HG03432 (cell line): ENCODE data around the gene ASCC1.

Experiments used
- ATAC-seq: cut with Tn5 transposase; IDR thresholded peaks from one replicate; pipeline ENCODE4 v1.9.1; 2021; ENCODE audit warnings: mild to moderate bottlenecking, moderate library complexity; ENCODE audit not compliant: unreplicated experiment

ASCC1 gene

DNA sequence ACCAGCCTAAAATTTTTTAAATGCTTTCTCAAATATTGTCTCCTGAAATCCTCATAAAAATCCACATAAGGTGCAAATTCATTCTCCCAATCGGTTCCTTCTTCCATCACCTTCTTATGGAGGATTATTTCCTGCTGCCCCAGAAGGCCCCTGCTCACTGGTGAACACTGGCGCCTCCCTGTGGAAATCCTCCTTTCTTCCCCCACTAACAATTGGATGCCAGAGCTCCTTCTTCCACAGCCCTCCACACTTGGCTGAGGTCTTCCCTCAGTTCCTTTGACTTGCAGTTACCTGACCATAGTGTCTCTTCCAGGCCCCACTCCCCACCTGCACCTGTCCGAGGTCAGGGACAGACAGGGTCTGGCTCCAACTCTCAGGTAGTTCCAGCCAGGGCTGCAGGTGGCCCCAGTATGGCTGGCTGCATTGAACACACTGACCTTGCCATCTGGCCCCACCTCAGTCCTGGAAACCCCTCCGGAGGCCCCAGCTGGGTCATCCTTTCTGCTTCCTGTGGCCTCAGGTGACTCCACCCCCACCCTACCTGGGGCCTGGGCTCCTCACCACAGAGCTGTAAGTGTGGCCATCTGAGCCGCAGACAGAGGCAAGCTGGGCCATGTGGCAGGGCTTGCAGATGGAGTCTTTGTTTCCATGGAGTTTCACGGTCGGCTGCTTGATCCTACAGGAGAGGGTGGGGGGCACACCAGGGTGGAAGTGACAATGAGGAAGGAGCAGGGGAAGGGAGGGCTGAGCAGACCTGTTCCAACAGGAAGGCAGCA lies 146.1 kb downstream of the ASCC1 start:
- ATAC-seq = no peak

DNA sequence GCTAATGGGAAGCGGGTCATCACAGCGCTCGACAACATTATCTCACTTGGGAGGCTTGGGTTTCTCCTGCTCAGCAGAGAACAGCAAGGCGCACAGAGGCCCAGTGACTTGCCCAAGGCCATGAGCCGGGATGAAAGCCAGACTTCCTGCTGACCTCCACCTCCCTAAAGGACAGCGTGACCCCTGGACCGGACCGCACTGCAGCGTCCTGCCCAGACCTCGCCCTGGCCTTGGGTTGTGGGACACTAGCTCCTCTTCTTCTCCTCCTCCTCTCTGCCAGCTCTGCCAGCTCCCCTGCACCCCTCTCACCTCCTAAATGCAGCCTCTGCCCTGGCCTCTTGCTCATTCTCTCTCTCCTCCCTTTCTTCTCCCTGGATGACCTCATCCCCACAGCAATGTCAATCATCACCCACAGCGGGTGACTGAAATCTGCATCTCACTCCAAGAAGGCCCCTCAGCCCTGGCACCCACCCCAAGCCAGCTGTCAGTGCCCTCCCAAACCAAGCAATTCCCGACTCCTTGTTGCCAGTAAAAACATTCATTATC lies 147.1 kb downstream of the ASCC1 start:
- ATAC-seq = no peak

DNA sequence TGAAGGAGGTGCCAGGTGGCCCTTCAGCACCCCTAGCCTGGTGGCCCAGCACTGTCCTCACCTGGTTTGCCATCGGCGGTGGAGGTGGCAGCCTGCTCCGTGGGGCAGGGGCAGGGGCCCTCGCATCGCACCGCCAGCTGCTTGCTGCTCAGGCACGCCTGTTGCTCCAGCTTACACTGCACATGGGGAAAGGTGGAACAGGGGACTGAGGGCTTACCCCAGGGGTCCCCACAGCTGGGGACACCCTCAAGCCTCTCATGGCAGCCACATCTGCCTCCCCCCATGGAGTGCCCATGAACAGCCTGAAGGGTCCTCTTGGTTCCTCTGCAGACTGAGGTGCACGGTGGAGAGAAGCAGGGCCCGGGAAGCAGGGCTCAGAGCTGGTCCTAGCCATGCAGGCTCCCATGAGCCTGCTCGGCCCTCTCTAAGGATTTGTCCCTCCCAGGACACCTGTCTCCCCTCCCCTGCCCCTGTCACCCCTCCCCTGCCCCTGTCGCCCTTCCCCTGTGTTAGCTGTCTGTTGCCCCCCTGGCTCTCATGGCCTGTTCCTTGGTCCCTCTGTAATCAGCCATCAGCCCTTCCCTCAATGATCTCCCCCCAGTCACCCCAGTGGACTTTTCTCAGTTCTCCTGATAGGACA lies 147.8 kb downstream of the ASCC1 start:
- no peak for ATAC-seq

DNA sequence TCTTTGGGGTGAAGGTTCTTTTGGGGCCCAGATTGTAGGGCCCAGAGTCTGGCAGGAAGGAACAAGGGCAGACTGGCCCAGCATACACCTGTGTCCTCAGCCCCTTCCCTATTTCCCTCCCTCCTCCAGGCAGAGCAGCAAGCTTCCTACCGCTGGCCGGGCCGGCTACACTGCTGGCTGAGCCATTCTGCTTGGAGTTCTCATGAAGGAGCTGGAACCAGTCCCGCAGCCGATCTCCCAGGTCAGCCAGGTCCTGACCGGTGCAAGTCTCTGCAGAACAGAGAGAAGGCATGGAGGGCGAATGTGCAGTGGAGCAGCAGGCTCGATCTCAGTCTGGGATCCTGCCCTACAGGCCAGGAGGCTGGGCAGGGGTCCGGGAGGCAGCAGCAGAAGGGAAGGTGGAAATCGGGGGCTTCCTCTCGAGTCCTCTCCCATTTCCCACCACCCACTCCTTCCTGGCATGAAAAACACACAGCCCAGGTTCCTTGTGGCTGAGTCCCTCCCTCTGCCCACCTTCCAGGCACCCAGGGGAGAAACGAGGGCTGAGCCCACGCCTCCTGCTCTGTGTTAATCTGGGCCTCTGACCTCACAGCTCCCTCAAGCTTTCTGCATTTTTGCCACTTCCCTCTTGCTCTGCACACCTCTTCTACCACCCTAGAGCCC lies 148.5 kb downstream of the ASCC1 start:
- ATAC-seq = no peak

DNA sequence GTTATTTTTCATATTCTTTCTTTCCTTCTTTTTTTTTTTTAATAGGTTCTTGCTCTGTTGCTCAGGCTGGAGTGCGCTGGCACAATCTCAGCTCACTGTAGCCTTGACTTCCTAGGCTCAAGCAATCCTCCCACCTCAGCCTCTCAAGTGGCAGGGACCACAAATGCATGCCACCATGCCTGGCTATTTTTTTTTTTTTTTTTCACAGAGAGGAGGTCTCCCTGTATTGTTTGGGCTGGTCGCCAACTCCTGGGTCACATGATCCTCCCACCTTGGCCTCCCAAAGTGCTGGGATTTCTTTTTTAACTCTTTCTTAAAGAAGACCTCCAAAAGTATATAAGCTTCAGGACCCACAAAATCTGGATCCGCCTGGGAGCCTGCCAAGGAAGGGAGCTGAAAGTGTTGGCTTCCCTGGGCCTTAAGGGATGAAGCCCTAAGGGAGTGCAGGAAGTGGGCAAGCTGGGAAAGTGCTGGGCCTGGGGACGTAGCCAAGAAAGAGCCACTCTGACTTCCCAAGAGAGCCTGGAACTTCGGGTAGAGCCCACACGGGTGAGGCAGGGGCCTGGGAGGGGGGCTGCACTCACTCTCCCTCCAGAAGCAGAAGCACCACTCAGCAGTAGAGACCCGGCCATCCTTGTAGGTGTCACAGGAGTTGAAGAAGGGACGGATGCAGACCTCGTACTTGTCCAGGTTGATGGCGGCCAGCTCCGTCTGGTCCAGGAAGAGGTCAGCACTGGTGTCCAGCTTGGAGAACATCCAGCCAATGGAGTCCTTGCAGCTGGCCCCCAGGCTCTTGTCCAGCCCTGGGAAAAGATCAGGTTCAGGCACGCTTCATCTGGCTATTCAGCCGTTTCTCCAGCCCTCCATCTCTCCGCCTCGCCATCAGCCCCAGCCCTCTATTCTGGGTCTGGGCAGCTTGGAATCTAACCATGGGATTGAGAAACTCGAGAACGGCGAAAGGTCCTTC lies 149.5 kb downstream of the ASCC1 start:
- ATAC-seq = no peak

GRCh38 chr10:72065439-72066025 lies 150.5 kb downstream of the ASCC1 start:
- no peak for ATAC-seq

GRCh38 chr10:72063703-72064391 lies 152.2 kb downstream of the ASCC1 start:
- ATAC-seq = no peak

DNA sequence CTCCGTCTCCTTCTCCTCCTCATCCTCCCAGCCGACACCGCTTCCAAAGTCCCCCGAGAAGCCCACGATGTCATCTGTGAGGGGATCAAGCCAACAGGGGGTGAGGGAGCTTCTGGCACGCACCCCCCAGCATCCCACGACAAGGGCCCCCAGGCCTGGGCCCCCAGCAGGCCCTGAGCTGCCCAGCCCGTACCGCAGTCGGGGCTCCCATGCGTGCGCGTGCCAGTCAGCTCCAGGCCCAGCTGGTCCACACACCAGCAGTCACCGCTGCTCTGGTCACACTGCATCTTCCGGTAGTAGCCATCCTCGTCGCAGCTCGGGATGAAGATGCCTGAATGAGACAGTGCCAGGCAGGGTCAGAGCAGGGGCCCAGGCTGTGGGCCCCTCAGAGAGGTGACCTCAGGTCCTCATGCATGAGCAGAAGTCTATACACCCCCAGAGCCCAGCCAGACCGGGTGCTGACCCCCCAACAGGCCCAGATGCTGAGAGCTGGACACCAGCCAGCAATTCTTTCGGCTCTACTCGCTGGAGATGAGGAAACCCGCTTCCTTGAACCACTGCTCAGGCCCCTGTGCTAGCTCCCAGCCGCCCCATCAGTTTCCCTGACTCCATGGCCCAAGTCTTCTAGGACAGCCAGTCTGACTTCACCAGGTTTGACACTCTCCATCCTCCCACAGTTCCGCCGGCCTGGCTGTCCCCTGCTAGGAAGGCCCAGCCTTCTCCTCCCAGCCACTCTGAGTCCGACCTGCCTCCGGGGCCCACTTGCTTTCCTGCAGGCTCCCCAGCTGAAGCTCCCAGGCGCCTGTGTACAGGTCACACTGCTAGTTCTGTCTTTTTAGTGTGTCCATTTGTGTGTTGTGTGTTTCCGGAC lies 153.0 kb downstream of the ASCC1 start:
- ATAC-seq = no peak

DNA sequence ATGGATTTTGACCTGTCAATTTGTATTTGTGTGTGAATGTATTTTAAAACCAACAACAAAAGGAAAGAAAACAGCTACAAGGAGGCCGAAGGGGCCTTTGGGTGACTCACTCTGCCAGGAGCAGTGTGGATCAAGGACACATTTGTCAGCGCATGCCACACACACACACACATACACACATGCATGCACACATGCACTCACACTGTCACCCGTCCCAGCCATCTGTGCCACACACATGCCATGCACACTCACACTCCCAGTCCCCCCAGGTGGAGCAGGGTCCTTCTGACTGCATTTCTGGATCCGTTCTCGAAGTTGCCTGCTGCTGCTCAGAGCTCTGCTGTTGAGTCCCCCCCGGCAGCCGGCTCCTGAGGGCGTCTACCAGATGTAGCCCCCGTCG lies 153.7 kb downstream of the ASCC1 start:
- no peak for ATAC-seq

DNA sequence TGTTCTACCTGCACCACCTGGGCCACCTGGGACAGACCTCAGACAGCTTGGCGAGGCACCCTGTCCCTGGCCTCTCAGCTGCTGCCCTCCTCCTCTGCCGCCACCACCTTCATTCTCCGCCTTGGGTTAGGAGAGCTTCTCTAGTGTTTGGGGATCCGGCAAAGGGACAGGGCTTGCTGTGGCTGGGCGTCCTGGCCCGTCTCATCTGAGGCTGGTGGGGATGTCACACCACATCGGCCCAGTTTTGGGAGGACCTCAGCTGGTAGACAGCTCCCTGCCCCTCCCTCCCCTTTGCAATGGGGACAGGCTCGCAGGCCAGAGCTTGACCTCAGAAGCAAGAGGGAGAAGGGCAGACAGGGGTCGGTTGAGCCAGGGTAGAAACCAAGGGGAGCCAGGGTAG lies 154.1 kb downstream of the ASCC1 start:
- no peak for ATAC-seq

DNA sequence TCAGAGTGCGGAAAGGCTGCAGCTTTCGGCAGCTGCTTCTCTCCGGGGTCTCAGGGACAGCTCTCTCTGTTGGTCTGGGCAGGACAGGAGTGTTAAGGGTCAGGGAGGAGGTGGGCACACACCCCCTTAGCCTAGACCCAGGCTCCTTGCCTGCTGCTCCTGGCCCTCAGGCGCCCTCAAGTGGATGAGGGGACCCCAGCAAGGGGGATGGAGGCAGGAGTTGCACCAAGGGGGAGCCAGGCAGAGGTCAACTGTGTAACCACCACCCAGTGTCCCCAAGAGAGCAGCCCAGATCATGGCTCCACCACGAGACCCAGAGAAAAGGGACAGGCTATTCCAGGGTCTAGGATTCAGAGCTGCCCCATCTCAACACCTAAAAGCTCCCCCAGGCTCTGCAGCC lies 154.6 kb downstream of the ASCC1 start:
- no peak for ATAC-seq

- ATAC-seq = no peak
Measured at GRCh38 chr10:72059843-72060822, 155.9 kb downstream of the ASCC1 start.

GRCh38 chr10:72058989-72059842 lies 156.9 kb downstream of the ASCC1 start:
- ATAC-seq = no peak

GRCh38 chr10:72058347-72058898 lies 157.7 kb downstream of the ASCC1 start:
- ATAC-seq = no peak

DNA sequence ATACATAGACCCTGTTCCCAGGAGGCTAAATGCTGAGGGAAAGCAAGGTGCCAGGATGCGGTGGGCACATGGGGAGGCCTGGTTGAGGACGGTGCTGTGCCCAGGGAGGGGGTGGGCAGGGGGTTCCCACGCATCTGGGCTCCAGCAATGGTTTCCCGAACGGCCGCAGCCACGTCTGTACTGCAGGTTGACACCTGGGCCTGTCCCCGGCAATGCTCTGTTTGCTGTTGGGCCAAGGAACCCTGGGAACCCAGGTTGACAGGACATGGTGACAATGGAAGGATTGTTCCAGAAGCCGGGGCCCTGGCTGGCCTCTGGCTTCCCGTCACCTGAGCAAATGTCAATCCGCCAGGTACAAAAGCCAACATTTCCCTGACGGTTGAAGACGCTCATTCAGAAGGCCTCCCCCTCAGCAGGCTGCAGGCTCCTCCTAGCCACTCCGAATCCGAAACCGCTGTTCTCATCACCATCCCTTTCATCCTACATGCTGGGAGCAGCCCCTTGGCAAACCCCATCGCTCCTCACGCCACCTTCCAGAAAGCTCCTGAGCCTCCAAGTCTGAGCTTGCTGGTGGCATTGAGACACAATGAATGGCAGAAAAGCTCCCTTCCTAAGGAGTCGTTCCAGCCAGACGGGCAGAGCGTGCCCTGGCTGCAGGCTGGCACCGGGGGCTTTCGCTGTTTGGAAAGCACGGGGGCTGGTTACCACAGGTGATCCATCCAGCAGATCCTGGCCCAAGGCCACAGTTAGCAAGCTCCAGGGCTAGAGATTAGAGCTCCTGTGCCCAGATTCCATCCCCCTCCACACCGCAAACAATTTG lies 158.9 kb downstream of the ASCC1 start:
- ATAC-seq = no peak
